Breast epithelium (tissue), 3 donors: ENCODE results near the gene GTF2IRD1.

Source experiments
- CTCF ChIP-seq, 3 donors: fragments of 450-650 bp; IDR thresholded peaks; one replicate each; pipeline ENCODE4 v1.5.1; 2016 to 2017; ENCODE audit warnings: antibody characterized with exemption in 3 of 3, mild to moderate bottlenecking in 3 of 3, moderate library complexity in 3 of 3
- POLR2A ChIP-seq: fragments of 450-650 bp; IDR thresholded peaks from one replicate; pipeline ENCODE4 v1.6.1; 2016; ENCODE audit warnings: antibody characterized with exemption, mild to moderate bottlenecking, moderate library complexity

DNA sequence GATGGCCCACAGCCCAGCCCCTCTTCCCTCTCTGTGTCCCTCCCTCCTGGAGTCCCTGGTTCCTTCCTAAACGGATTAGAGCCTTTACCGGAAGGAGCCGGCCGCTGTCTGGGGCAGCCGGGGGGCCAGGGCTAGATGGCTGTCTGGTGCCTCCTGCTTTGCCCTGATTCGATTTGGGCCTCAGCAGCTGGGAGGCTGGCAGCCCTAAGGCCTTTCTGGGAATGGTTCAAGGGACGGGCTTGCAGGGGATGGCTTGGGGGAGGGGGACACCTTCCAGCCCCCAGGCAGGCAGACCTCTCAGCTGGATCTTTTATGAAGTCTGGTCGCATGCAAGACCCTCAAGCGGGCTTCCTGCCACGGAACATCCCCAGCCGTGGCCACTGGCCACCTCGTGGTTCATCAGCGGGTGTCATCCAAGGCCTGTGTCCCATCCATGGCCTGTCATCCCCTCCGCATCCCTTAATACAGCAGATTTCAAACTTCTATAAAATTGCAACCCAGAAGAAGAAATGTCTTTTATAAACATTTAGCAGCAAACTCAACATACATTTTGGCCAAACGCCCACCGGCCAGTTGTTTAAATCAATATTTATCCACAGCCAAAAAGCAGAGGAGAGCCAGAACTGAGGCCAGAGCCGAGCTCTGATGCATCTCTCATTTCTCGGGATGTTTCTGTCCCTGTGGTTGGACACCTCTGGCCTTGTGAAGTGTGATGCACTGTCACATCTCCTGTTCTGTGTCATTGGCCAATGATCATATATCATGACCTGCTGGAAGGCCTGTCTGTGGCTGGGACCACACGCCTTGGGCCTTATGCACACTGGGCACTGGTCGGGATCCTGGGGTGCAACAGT lies 52.0 kb downstream of the GTF2IRD1 start:
- no peak for TF ChIP-seq CTCF (IDR thresholded peaks at IDR 0.05)
- TF ChIP-seq POLR2A: no peak
